HG02588 (cell line): ENCODE data around the gene CD3E.
"Not testable (repeated sequence)": the region's sequence is repeated elsewhere in the genome, so short reads cannot be mapped to it uniquely, and the experiment has no call there.

ENCODE experiments used
- ATAC-seq: cut with Tn5 transposase; IDR thresholded peaks from one replicate; pipeline ENCODE4 v1.9.1; 2021; ENCODE audit warnings: mild to moderate bottlenecking, moderate library complexity; ENCODE audit not compliant: unreplicated experiment

CD3E gene

GRCh38 chr11:118289401-118289800, 15.1 kb upstream of the CD3E start:
- no peak for ATAC-seq

- ATAC-seq: no peak
Measured at GRCh38 chr11:118290923-118291322, 13.6 kb upstream of the CD3E start.

GRCh38 chr11:118291477-118292135, 12.9 kb upstream of the CD3E start:
- ATAC-seq: no peak

GRCh38 chr11:118294053-118294452, 10.5 kb upstream of the CD3E start:
- no peak for ATAC-seq

- no peak for ATAC-seq
Measured at GRCh38 chr11:118295199-118295598, 9.3 kb upstream of the CD3E start.

GRCh38 chr11:118295815-118296454, 8.6 kb upstream of the CD3E start:
- no peak for ATAC-seq

GRCh38 chr11:118301600-118302195, 2.8 kb upstream of the CD3E start:
- no peak for ATAC-seq

- ATAC-seq: no peak
Measured at GRCh38 chr11:118304227-118304567, 333 bp upstream of the CD3E start.

- no peak for ATAC-seq
Measured at GRCh38 chr11:118305726-118306125, 1.2 kb downstream of the CD3E start.

- no peak for ATAC-seq
Measured at GRCh38 chr11:118306556-118306955, 2.0 kb downstream of the CD3E start.

GRCh38 chr11:118308995-118309528, 4.5 kb downstream of the CD3E start:
- ATAC-seq: not testable (repeated sequence)

GRCh38 chr11:118310271-118310670, 5.7 kb downstream of the CD3E start:
- no peak for ATAC-seq

- ATAC-seq: no peak
Measured at GRCh38 chr11:118310781-118311485, 6.4 kb downstream of the CD3E start.

GRCh38 chr11:118311518-118311917, 7.0 kb downstream of the CD3E start:
- ATAC-seq: no peak

GRCh38 chr11:118312328-118312727, 7.8 kb downstream of the CD3E start:
- ATAC-seq: no peak

- ATAC-seq: no peak
Measured at GRCh38 chr11:118313242-118313641, 8.7 kb downstream of the CD3E start.

GRCh38 chr11:118314988-118315411, 10.5 kb downstream of the CD3E start:
- ATAC-seq: no peak

GRCh38 chr11:118318124-118318523, 13.6 kb downstream of the CD3E start:
- ATAC-seq: no peak

GRCh38 chr11:118318581-118319336, 14.2 kb downstream of the CD3E start:
- no peak for ATAC-seq

- no peak for ATAC-seq
Measured at GRCh38 chr11:118319337-118319707, 14.8 kb downstream of the CD3E start.

GRCh38 chr11:118320515-118320914, 16.0 kb downstream of the CD3E start:
- no peak for ATAC-seq
